ENCODE measurements around the gene VPS29. TPM values are rescaled to one million over a fixed set of nuclear protein-coding genes. Genes with fewer than 3 reads are reported as not detected.

VPS29 gene
- total and polyA plus RNA-seq, 2 of the 8 experiments (the other 6 are each of a cell fraction or from before 2014, with no cell fraction given), result 59.0 to 74.6 TPM

DNA sequence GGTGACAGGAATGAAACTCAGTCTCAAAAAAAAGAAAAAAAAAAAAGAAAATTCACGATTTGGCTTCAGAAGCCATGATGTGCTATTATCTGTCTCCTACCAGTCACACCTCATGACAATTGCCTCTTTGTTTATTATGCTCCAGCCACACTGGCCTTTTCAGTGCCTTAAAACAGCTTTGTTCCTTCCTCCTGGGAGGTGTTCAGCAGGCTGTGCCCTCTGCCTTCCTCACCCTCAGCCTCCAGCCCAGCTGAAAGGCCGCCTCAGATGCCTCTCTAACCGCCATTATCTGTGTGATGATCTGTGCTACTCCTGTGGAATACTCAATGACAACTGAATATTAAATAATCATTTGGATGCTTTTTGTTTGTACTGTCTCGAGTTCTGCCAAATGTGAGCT lies 43.2 kb downstream of the VPS29 start:
- H3K23me2 ChIP-seq (ENCODE audit: low read depth, low read length), result no peaks in the 10 kb centered on the region
- H3K14ac ChIP-seq (ENCODE audit: insufficient read length), result no peak overlapping the region
- no peak overlapping the region for H2AFZ ChIP-seq (ENCODE audit: low read length)
- H2BK5ac ChIP-seq (ENCODE audit: low read depth, low read length), result no peak overlapping the region
- H3K79me1 ChIP-seq (ENCODE audit: low read depth, low read length), result no peaks in the 10 kb centered on the region; the same call in 1 of the 2 replicates
- peaks cover 0 to 1% of the 10 kb centered on the region in 2 experiments for H4K20me1 ChIP-seq (replicated peaks in 1 of 2; ENCODE audit: control insufficient read depth in 1 of 2, insufficient read depth in 2 of 2, low read length in 2 of 2)
- CTCF ChIA-PET (ENCODE audit: partially characterized antibody), result interaction anchor here (0.6 to 1.3 kb wide), 3 partner anchors 9 to 117 kb away, joined by 3 to 5 read pairs (median 4); partner anchors contain the start of gene ARPC3
- no peak overlapping the region for H2AK5ac ChIP-seq (ENCODE audit: low read depth, low read length)
- no peak overlapping the region for H4K8ac ChIP-seq (ENCODE audit: extremely low read depth, insufficient read depth, low read length)
- no peak overlapping the region for H3K18ac ChIP-seq (ENCODE audit: extremely low read depth, low read length)
- no peak overlapping the region for H3K23ac ChIP-seq (ENCODE audit: insufficient read length)
- H2BK20ac ChIP-seq (ENCODE audit: low read length), result no peak overlapping the region
- no peak overlapping the region for H4K5ac ChIP-seq (ENCODE audit: insufficient read length, low read depth, low read length)
- H2BK120ac ChIP-seq (replicated peaks; ENCODE audit: low read depth, low read length), result no peak overlapping the region
- 91% methylated on average over 4 of the region's 4 CpGs; no CpG with 5 or more reads in 1 of the 2 experiments for WGBS, 2 experiments (ENCODE audit: extremely low coverage in 1 of 2, insufficient coverage in 1 of 2, insufficient read length in 1 of 2, insufficient replicate concordance in 2 of 2, low coverage in 1 of 2, low lambda C conversion rate in 2 of 2, missing lambda C conversion rate in 1 of 2)
- no peak for FAIRE-seq
- no peaks in the 10 kb centered on the region for H3K9me3 ChIP-seq (ENCODE audit: insufficient read depth in 2 of 2, low read depth in 1 of 2, low read length in 1 of 2)
- no peak overlapping the region for H2BK15ac ChIP-seq (ENCODE audit: low read length)
- no peak overlapping the region for H3K4me3 ChIP-seq (ENCODE audit: extremely low read depth in 1 of 4, insufficient read depth in 2 of 4, low read depth in 3 of 4, low read length in 4 of 4)
- H2BK12ac ChIP-seq (ENCODE audit: low read depth, low read length), result no peak overlapping the region
- no peak overlapping the region for H3K4me2 ChIP-seq (ENCODE audit: insufficient read depth in 1 of 2, low read depth in 2 of 2, low read length in 2 of 2)
- H3K79me2 ChIP-seq (ENCODE audit: control insufficient read depth in 1 of 2, insufficient read depth in 2 of 2, low read length in 2 of 2), result peaks cover 0 to 4% of the 10 kb centered on the region in 2 experiments; a peak in 1 of 4 replicates
- no peak overlapping the region for H3K27ac ChIP-seq (ENCODE audit: low read depth, low read length)
- no peaks in the 10 kb centered on the region for H3K4me1 ChIP-seq (replicated peaks in 1 of 4; ENCODE audit: control insufficient read depth in 3 of 4, insufficient read depth in 4 of 4, low read length in 3 of 4)
- POLR2A ChIA-PET (ENCODE audit: partially characterized antibody), result interaction anchor here (0.8 to 2.5 kb wide), 3 partner anchors 9 to 75 kb away, joined by 3 to 6 read pairs (median 5); partner anchors contain the start of genes ARPC3, FAM216A and GPN3
- H3K27me3 ChIP-seq (replicated peaks in 1 of 4; ENCODE audit: control insufficient read depth in 3 of 4, extremely low read depth in 1 of 4, insufficient read depth in 3 of 4, low read length in 3 of 4), result no peaks in the 10 kb centered on the region
- no peak overlapping the region for H3K9ac ChIP-seq (replicated peaks in 1 of 4; ENCODE audit: extremely low read depth in 1 of 4, low read depth in 3 of 4, low read length in 3 of 4)
- H3K56ac ChIP-seq (replicated peaks; ENCODE audit: insufficient read length, low read depth, low read length), result no peak overlapping the region
- no peak overlapping the region for H4K91ac ChIP-seq (replicated peaks; ENCODE audit: insufficient read length, low read length)
- H3K4ac ChIP-seq (replicated peaks; ENCODE audit: insufficient read length, low read depth, low read length), result no peak overlapping the region
- no peak for DNase-seq (ENCODE audit: low read depth in 1 of 2, low spot score in 2 of 2)
- peaks cover 2 to 50% (median 24%) of the 10 kb centered on the region in 4 experiments; a peak in 6 of 8 replicates for H3K36me3 ChIP-seq (ENCODE audit: control insufficient read depth in 2 of 4, insufficient read depth in 4 of 4, low read length in 3 of 4)
- no peak for TF ChIP-seq BRCA1 (IDR thresholded peaks at IDR 0.05; ENCODE audit: low read depth, low read length)
- TF ChIP-seq KDM4A (IDR thresholded peaks at IDR 0.05; ENCODE audit: low read depth, low read length, severe bottlenecking), result no peak
- TF ChIP-seq EP300 (IDR thresholded peaks at IDR 0.05; ENCODE audit: borderline replicate concordance in 1 of 2, low read depth in 2 of 2, low read length in 2 of 2), result no peak
- TF ChIP-seq ATF2 (IDR thresholded peaks at IDR 0.05; ENCODE audit: low read length), result no peak
- no peak for TF ChIP-seq POLR2A (IDR thresholded peaks at IDR 0.05; ENCODE audit: control extremely low read depth in 1 of 2, low read depth in 2 of 2, low read length in 2 of 2)
- no peak for TF ChIP-seq HDAC2 (IDR thresholded peaks at IDR 0.05; ENCODE audit: borderline replicate concordance in 1 of 2, low read depth in 2 of 2, low read length in 2 of 2)
- TF ChIP-seq GTF2F1 (IDR thresholded peaks at IDR 0.05; ENCODE audit: borderline replicate concordance, low read depth, low read length), result no peak
- TF ChIP-seq RXRA (IDR thresholded peaks at IDR 0.05; ENCODE audit: insufficient read depth, low read depth, low read length), result no peak
- TF ChIP-seq, protein P1, sequence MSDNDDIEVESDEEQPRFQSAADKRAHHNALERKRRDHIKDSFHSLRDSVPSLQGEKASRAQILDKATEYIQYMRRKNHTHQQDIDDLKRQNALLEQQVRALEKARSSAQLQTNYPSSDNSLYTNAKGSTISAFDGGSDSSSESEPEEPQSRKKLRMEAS (IDR thresholded peaks at IDR 0.05), result no peak
- no peak for TF ChIP-seq ZNF274 (IDR thresholded peaks at IDR 0.05; ENCODE audit: borderline replicate concordance, extremely low read depth, low read length)
- TF ChIP-seq BACH1 (IDR thresholded peaks at IDR 0.05; ENCODE audit: low read length), result no peak
- TF ChIP-seq SRF (IDR thresholded peaks at IDR 0.05; ENCODE audit: low read depth, low read length), result no peak
